Endodermal cell (in vitro differentiated cells): ENCODE measurements around the gene GNAI2. TPM values are rescaled to one million over a fixed set of nuclear protein-coding genes. Genes with fewer than 3 reads are reported as not detected.

Source experiments
- DNase-seq: peaks from one replicate; pipeline ENCODE4 v3.0.0-alpha.2; 2017
- H3K27ac ChIP-seq: 2 replicates; pipeline ENCODE4 v1.5.1; 2013; ENCODE audit warnings: mild to moderate bottlenecking, low read depth, low read length, moderate library complexity
- H3K27me3 ChIP-seq: 2 replicates; pipeline ENCODE4 v1.6.1; 2013; ENCODE audit warnings: mild to moderate bottlenecking, low read length, moderate library complexity; ENCODE audit not compliant: insufficient read depth, control insufficient read depth, poor library complexity, severe bottlenecking
- H3K36me3 ChIP-seq: 2 replicates; pipeline ENCODE4 v1.7.0; 2013; ENCODE audit warnings: mild to moderate bottlenecking, low read length, moderate library complexity; ENCODE audit not compliant: control insufficient read depth, insufficient read depth
- H3K4me1 ChIP-seq: one replicate; pipeline ENCODE4 v1.7.0; 2013; ENCODE audit warnings: low read length; ENCODE audit not compliant: control insufficient read depth, insufficient read depth
- H3K4me3 ChIP-seq: 2 replicates; pipeline ENCODE4 v1.5.1; 2013; ENCODE audit warnings: mild to moderate bottlenecking, low read length, moderate library complexity
- H3K9ac ChIP-seq: 2 replicates; pipeline ENCODE4 v1.6.1; 2013; ENCODE audit warnings: mild to moderate bottlenecking, low read length, moderate library complexity; ENCODE audit not compliant: poor library complexity, severe bottlenecking; ENCODE audit errors: extremely low read depth
- H3K9me3 ChIP-seq: 2 replicates; pipeline ENCODE4 v1.6.1; 2013; ENCODE audit warnings: mild to moderate bottlenecking, low read length, moderate library complexity; ENCODE audit not compliant: control insufficient read depth
- H3K27ac Mint-ChIP-seq: 2 replicates; pipeline ENCODE4 v1.8.0; 2020; ENCODE audit warnings: mixed read lengths
- H3K27me3 Mint-ChIP-seq: 2 replicates; pipeline ENCODE4 v1.8.0; 2021; ENCODE audit warnings: mild to moderate bottlenecking, mixed read lengths; ENCODE audit not compliant: insufficient read depth
- H3K36me3 Mint-ChIP-seq: 2 replicates; pipeline ENCODE4 v1.8.0; 2020; ENCODE audit warnings: low read depth, mixed read lengths
- H3K4me1 Mint-ChIP-seq: 2 replicates; pipeline ENCODE4 v1.8.0; 2020; ENCODE audit warnings: mixed read lengths
- H3K4me3 Mint-ChIP-seq: 2 replicates; pipeline ENCODE4 v1.8.0; 2020; ENCODE audit warnings: mild to moderate bottlenecking, moderate library complexity, mixed read lengths
- H3K9me3 Mint-ChIP-seq: 2 replicates; pipeline ENCODE4 v1.8.0; 2020; ENCODE audit warnings: mild to moderate bottlenecking, mixed read lengths
- WGBS, 2 experiments: methylation state at CpG; one replicate each; pipeline versions ENCODE4 v1.1.5 to v1.1.7; 2013; ENCODE audit warnings: missing lambda C conversion rate in 2 of 2, mixed read lengths in 1 of 2; ENCODE audit not compliant: insufficient coverage in 1 of 2, insufficient read length in 1 of 2; 5-methylcytosine and 5-hydroxymethylcytosine counted together
- total RNA-seq, 2 donors: library from RNA; stranded (reverse); fragmentation: NEBNext Ultra II Directional in 1 of 2; extraction: Animal tissue kit (Norgen Biotek cat#: 25700) in 1 of 2; gene quantifications; 2 replicates in 1 of 2; 3 replicates in 1 of 2; pipeline ENCODE4 v1.2.1, GENCODE V29; 2021
- TF ChIP-seq, protein P1 (sequence below): fragments of 200-600 bp; sonication (generic); conservative IDR thresholded peaks from 2 replicates; pipeline ENCODE4 v1.5.0; 2021; ENCODE audit warnings: antibody characterized with exemption, mild to moderate bottlenecking

GNAI2 gene
- total RNA-seq, 2 donors from 2014 or later = 243 to 278 TPM

DNA sequence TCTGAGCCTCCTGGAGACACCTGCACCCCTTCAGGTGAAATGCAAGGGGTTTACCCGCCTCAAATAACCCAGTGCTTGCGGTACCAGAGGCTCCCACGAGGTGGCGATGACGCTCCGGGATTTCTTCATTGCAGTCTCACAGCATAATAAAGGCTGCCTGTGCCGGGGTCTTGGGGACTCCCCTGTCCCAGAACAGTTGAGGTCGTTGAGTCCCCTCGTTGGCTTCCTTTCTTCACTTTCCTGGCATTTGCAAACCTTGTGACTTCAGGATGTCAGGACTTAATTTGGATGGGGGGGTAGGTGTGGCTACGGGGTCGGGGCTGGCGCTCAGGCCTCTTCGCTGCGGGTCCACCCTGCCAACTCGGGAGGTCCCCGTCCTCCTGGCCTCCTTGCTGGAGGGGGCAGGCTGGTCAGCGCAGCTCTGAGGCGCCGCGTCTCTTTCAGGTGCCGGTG is 43.3 kb upstream of the GNAI2 start:
- Histone ChIP-seq H3K27ac (no peak overlapping the region), H3K9ac (no peak overlapping the region), H3K4me3 (no peak overlapping the region), H3K36me3 (no peaks in the 10 kb centered on the region), H3K27me3 (peaks cover 5% of the 10 kb centered on the region), H3K9me3 (no peaks in the 10 kb centered on the region), H3K4me1 (no peaks in the 10 kb centered on the region)
- H3K4me3 Mint-ChIP-seq = no peak overlapping the region
- H3K36me3 Mint-ChIP-seq = no peaks in the 10 kb centered on the region
- TF ChIP-seq, protein P1, sequence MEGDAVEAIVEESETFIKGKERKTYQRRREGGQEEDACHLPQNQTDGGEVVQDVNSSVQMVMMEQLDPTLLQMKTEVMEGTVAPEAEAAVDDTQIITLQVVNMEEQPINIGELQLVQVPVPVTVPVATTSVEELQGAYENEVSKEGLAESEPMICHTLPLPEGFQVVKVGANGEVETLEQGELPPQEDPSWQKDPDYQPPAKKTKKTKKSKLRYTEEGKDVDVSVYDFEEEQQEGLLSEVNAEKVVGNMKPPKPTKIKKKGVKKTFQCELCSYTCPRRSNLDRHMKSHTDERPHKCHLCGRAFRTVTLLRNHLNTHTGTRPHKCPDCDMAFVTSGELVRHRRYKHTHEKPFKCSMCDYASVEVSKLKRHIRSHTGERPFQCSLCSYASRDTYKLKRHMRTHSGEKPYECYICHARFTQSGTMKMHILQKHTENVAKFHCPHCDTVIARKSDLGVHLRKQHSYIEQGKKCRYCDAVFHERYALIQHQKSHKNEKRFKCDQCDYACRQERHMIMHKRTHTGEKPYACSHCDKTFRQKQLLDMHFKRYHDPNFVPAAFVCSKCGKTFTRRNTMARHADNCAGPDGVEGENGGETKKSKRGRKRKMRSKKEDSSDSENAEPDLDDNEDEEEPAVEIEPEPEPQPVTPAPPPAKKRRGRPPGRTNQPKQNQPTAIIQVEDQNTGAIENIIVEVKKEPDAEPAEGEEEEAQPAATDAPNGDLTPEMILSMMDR = peak; percentile 87
- no peak overlapping the region for H3K27ac Mint-ChIP-seq
- DNase-seq = peak; percentile 97
- H3K27me3 Mint-ChIP-seq = peaks cover 31% of the 10 kb centered on the region
- WGBS, 2 experiments = 47 to 50% methylated on average over 17 to 21 of the region's 21 CpGs
- no peaks in the 10 kb centered on the region for H3K4me1 Mint-ChIP-seq
- H3K9me3 Mint-ChIP-seq = no peaks in the 10 kb centered on the region

DNA sequence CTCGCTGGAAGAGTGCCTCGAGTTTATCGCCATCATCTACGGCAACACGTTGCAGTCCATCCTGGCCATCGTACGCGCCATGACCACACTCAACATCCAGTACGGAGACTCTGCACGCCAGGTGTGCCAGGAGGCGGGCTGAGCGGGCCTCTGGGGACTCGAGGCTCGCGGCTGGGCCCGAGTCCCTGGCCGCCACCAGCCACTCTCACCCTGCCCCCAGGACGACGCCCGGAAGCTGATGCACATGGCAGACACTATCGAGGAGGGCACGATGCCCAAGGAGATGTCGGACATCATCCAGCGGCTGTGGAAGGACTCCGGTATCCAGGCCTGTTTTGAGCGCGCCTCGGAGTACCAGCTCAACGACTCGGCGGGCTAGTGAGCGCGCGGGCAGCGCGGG is 42.7 kb upstream of the GNAI2 start:
- Histone ChIP-seq H3K27me3 (peaks cover 5% of the 10 kb centered on the region), H3K4me1 (no peaks in the 10 kb centered on the region), H3K27ac (no peak overlapping the region), H3K4me3 (no peak overlapping the region), H3K9me3 (no peaks in the 10 kb centered on the region), H3K36me3 (no peaks in the 10 kb centered on the region), H3K9ac (no peak overlapping the region)
- TF ChIP-seq, protein P1 = no peak
- WGBS, 2 experiments = 91 to 93% methylated on average over 21 to 36 of the region's 36 CpGs
- DNase-seq = no peak
- H3K9me3 Mint-ChIP-seq = no peaks in the 10 kb centered on the region
- H3K27me3 Mint-ChIP-seq = peaks cover 31% of the 10 kb centered on the region
- H3K27ac Mint-ChIP-seq = no peak overlapping the region
- no peaks in the 10 kb centered on the region for H3K4me1 Mint-ChIP-seq
- no peak overlapping the region for H3K4me3 Mint-ChIP-seq
- H3K36me3 Mint-ChIP-seq = no peaks in the 10 kb centered on the region

DNA sequence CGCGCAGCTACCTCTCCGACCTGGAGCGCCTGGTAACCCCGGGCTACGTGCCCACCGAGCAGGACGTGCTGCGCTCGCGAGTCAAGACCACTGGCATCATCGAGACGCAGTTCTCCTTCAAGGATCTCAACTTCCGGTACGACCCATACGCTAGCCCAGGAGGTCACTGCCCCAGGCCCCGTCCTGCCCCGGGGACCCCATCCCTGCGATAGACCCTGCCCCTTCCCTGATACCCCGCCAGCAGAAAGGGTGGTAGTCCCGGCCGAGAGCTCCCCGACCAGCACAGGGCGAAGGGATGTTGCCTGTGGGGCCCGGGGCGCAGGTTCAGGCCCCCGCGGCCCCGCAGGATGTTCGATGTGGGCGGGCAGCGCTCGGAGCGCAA is 42.3 kb upstream of the GNAI2 start:
- H3K4me1 Mint-ChIP-seq = no peaks in the 10 kb centered on the region

More for the DNA sequence above, 42.3 kb upstream of the GNAI2 start:
- H3K9me3 ChIP-seq = no peaks in the 10 kb centered on the region
- TF ChIP-seq, protein P1 = no peak
- H3K4me1 ChIP-seq = no peaks in the 10 kb centered on the region
- no peaks in the 10 kb centered on the region for H3K36me3 ChIP-seq
- WGBS, 2 experiments = 94 to 95% methylated on average over 22 to 34 of the region's 34 CpGs
- H3K27me3 Mint-ChIP-seq = peaks cover 35% of the 10 kb centered on the region
- no peaks in the 10 kb centered on the region for H3K36me3 Mint-ChIP-seq
- H3K4me3 ChIP-seq = no peak overlapping the region
- H3K27ac ChIP-seq = no peak overlapping the region
- peaks cover 5% of the 10 kb centered on the region for H3K27me3 ChIP-seq
- no peak overlapping the region for H3K9ac ChIP-seq
- no peak overlapping the region for H3K27ac Mint-ChIP-seq
- no peaks in the 10 kb centered on the region for H3K9me3 Mint-ChIP-seq
- H3K4me3 Mint-ChIP-seq = no peak overlapping the region
- no peak for DNase-seq
